Right atrium auricular region (tissue), 2 donors: Measurements from ENCODE around the gene ASPA. TPM values are rescaled to one million over a fixed set of nuclear protein-coding genes. Genes with fewer than 3 reads are reported as not detected.
"Not testable (repeated sequence)": the region's sequence is repeated elsewhere in the genome, so short reads cannot be mapped to it uniquely, and the experiment has no call there.

Experiments used
- DNase-seq: peaks from one replicate; pipeline ENCODE4 v3.0.0-alpha.2; 2019; ENCODE audit warnings: low spot score
- H3K27ac ChIP-seq, 2 donors: fragments of 200-600 bp; sonication (generic); 1 replicate in 1 of 2; 2 replicates in 1 of 2; pipeline ENCODE4 v1.5.1; 2016 to 2019
- H3K27me3 ChIP-seq, 2 donors: fragments of 200-600 bp; sonication (generic); one replicate each; pipeline versions ENCODE4 v1.5.1 to v1.6.0; 2017 to 2019
- H3K36me3 ChIP-seq: fragments of 200-600 bp; sonication (generic); one replicate; pipeline ENCODE4 v1.5.1; 2016
- H3K4me1 ChIP-seq, 2 donors: fragments of 200-600 bp; sonication (generic); one replicate each; pipeline versions ENCODE4 v1.5.1 to v1.6.0; 2017 to 2019
- H3K4me3 ChIP-seq, 2 donors: fragments of 200-600 bp; sonication (generic); 1 replicate in 1 of 2; 2 replicates in 1 of 2; pipeline ENCODE4 v1.5.1; 2017 to 2019; ENCODE audit warnings: mild to moderate bottlenecking in 1 of 2, moderate library complexity in 1 of 2
- H3K9me3 ChIP-seq, 2 donors: fragments of 200-600 bp; sonication (generic); one replicate each; pipeline ENCODE4 v1.5.1; 2019
- total RNA-seq, 2 donors: library from RNA; depleted of rRNA; stranded (reverse); fragments of >200 nt; gene quantifications; one replicate each; pipeline ENCODE4 v1.1.0, GENCODE V29; 2016
- TF ChIP-seq, protein P1 (sequence below), 2 donors: fragments of 200-600 bp; sonication (generic); IDR thresholded peaks; one replicate each; pipeline ENCODE4 v1.5.1; 2019; ENCODE audit warnings: antibody characterized with exemption in 2 of 2

Gene ASPA
- total RNA-seq, 2 donors from 2014 or later: 0.33 to 1.0 TPM

DNA sequence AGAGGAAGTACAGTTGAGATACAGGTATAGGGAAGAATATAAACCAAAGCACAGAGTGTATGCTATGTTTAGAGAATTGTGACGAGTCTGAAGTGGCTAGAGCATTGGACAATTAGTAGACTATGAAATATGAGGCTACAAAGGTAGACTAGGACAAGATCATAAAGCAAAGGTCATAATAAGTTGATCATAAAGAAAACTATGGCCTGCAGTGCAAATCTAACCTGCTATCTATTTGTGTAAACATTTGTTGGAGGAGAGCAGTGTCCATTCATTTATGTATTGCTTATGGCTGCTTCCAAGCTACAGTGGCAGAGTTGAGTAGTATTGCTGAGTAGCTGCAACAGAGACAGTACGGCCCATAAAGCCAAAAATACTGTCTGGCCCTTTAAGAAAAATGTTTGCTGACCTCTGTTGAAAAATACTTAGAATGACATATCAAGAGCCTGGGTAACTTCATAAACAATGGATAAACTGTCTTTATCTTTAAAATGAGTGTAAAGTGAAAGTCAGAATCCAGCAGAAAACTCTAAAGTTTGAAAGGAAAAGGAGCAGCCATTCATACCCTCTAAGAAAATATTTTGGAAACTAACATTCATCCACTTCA is 27.6 kb upstream of the ASPA start:
- Histone ChIP-seq H3K9me3 (no peaks in the 10 kb centered on the region), H3K4me3 (no peak overlapping the region), H3K27ac (no peak overlapping the region), H3K4me1 (no peaks in the 10 kb centered on the region), H3K36me3 (no peaks in the 10 kb centered on the region), H3K27me3 (no peaks in the 10 kb centered on the region)
- no peak for DNase-seq
- TF ChIP-seq, protein P1, sequence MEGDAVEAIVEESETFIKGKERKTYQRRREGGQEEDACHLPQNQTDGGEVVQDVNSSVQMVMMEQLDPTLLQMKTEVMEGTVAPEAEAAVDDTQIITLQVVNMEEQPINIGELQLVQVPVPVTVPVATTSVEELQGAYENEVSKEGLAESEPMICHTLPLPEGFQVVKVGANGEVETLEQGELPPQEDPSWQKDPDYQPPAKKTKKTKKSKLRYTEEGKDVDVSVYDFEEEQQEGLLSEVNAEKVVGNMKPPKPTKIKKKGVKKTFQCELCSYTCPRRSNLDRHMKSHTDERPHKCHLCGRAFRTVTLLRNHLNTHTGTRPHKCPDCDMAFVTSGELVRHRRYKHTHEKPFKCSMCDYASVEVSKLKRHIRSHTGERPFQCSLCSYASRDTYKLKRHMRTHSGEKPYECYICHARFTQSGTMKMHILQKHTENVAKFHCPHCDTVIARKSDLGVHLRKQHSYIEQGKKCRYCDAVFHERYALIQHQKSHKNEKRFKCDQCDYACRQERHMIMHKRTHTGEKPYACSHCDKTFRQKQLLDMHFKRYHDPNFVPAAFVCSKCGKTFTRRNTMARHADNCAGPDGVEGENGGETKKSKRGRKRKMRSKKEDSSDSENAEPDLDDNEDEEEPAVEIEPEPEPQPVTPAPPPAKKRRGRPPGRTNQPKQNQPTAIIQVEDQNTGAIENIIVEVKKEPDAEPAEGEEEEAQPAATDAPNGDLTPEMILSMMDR (IDR thresholded peaks at IDR 0.05): no peak

DNA sequence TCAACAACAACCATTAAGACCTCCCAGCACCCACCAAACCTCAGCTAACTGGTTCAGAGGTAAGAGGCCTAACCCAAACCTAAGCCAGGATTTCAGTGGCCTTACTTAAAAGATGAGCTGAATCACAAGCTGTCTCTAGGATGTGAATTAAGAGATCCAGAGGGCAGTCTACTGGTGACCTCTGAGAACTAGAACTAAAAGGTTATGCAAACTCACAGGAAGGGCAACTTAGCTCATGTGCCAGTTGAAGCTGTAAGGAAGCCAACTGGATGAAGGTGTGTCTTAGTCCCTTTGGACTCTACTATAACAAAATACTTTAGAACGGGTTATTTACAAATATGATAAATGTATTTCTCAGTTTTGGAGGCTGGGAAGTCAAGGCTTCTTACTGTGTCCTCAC is 9.4 kb upstream of the ASPA start:
- not testable (repeated sequence) for H3K4me1 ChIP-seq, H3K27ac ChIP-seq, H3K36me3 ChIP-seq, H3K27me3 ChIP-seq, DNase-seq, H3K9me3 ChIP-seq, H3K4me3 ChIP-seq

DNA sequence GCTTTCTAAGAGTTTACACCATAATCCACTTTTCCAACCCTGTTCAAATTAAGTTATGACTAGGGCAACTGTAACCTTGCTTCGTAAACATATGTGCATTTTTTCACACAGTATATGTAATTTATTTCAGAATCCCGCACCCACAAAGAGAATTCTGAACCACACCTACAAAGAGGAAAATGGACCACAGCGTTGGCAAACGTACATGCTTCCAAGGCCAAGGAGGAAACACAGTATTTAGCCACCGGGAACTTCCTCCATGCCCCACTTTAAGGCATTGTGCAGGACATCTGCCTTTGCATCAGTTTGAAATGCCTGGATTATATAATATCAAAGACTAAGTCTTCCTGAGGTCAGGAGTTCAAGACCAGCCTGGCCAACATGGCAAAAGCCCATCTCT is 6.3 kb upstream of the ASPA start:
- TF ChIP-seq, protein P1 (IDR thresholded peaks at IDR 0.05): no peak
- no peak overlapping the region for H3K4me3 ChIP-seq

DNA sequence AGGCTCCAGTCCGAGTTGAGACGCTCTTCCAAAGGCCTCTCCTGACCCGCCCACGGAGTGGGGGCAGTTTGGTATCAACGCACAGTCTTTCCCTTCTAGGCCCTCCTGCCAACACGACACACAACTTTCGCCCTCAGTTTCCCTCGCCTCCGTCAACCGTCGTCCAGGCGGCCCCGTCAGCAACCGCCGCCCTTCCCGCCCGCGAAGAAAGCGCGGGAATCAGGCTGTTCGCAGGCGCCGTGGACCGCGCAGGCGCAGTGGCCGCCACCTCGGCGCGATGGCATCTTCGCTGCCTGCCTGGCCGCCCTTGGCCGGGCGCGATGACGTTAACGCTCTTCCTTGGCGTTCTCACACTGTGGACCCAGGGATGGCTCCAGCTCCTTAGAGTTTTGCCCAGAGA is 4.2 kb upstream of the ASPA start, which contains the start of gene SPATA22:
Gene SPATA22, minus strand, starts transcription at position 221 of the 400 bp plus-strand sequence. CDS start 2,494 bp downstream, outside the sequence.
- DNase-seq: no peak
- H3K27me3 ChIP-seq: no peaks in the 10 kb centered on the region

More for the DNA sequence above, 6.3 kb upstream of the ASPA start:
- H3K27me3 ChIP-seq: no peaks in the 10 kb centered on the region
- H3K36me3 ChIP-seq: no peaks in the 10 kb centered on the region
- no peak overlapping the region for H3K27ac ChIP-seq
- no peaks in the 10 kb centered on the region for H3K9me3 ChIP-seq
- no peak for DNase-seq
- H3K4me1 ChIP-seq: no peaks in the 10 kb centered on the region

DNA sequence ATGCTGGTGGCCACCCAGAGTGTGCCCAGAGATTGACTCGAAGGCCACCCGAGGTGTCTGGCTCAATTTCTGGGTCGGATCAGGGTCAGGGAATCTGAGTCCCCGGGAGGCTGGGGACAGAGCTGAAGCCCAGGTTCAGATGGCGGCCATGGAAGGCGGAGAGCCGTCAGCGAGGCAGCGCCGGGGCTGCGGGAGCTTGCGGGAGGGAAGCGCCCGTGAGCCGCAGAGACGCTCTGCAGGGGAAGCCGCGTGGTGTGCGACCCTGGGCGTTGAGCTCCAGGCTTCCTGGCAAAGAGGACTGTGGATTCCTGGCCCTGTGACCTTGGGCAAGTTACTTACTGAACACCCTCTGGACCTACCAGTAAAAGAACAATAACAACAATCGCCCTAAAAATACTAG is 3.7 kb upstream of the ASPA start:
- no peak for DNase-seq
- Histone ChIP-seq H3K4me1 (no peaks in the 10 kb centered on the region), H3K9me3 (no peaks in the 10 kb centered on the region), H3K27me3 (no peaks in the 10 kb centered on the region), H3K4me3 (no peak overlapping the region), H3K27ac (no peak overlapping the region), H3K36me3 (no peaks in the 10 kb centered on the region)
- TF ChIP-seq, protein P1 (IDR thresholded peaks at IDR 0.05): no peak

More for the DNA sequence above, 4.2 kb upstream of the ASPA start, which contains the start of gene SPATA22:
- H3K9me3 ChIP-seq: no peaks in the 10 kb centered on the region
- no peak within 1 kb of the TSS for H3K4me3 ChIP-seq
- H3K27ac ChIP-seq: no peak within 1 kb of the TSS
- no peaks in the 10 kb centered on the region for H3K36me3 ChIP-seq
- H3K4me1 ChIP-seq: no peaks in the 10 kb centered on the region
- TF ChIP-seq, protein P1 (IDR thresholded peaks at IDR 0.05): no peak

DNA sequence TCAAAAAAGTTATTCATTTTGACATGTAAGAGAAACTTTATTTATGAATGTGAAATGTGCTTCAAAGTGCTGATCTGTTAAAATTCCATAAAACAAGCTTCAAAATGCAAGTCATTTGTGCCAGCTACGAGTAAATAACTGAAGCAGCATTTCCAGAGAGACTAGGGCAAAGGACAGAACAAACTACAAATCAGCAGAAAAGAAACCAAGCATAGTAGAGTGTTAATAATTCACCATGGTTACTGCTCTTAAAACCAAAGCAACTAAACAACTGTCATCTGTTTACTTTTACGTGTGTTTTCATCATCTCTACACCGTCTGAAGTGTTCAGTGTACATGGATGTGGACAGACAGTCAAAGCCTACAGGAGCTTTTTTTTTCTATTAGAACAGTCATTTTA is 1.6 kb upstream of the ASPA start:
- Histone ChIP-seq H3K4me3 (no peak overlapping the region), H3K27me3 (no peaks in the 10 kb centered on the region), H3K4me1 (no peaks in the 10 kb centered on the region), H3K27ac (no peak overlapping the region), H3K36me3 (no peaks in the 10 kb centered on the region), H3K9me3 (no peaks in the 10 kb centered on the region)
- DNase-seq: no peak
- TF ChIP-seq, protein P1 (IDR thresholded peaks at IDR 0.05): no peak
